IMR-90 (cell line): ENCODE data around the gene LMAN2. TPM values are rescaled to one million over a fixed set of nuclear protein-coding genes. Genes with fewer than 3 reads are reported as not detected.

Source experiments
- ATAC-seq: fragments of 200-7000 bp; cut with Tn5 transposase; 2 replicates; pipeline ENCODE4 v1.9.1; 2020; ENCODE audit warnings: low read depth, mild to moderate bottlenecking, moderate library complexity
- BruUV-seq: library from RNA; stranded (reverse); fragments of 400-500 nt; replicated peaks from 2 replicates; lab custom pipeline; 2021; lab: Mats Ljungman, UMichigan
- CTCF ChIA-PET: fragments of 300-600 bp; formaldehyde crosslinking; extraction: SDS; loops from one replicate; lab custom pipeline; 2021; ENCODE audit warnings: antibody characterized with exemption; lab: Yijun Ruan, JAX
- POLR2A ChIA-PET: fragments of 300-600 bp; sonication (Branson Sonifier 250); formaldehyde crosslinking; loops from one replicate; lab custom pipeline; 2022; ENCODE audit warnings: antibody characterized with exemption; ENCODE audit not compliant: unreplicated experiment; lab: Charles Lee
- DNase-seq: peaks from one replicate; pipeline ENCODE4 v3.0.0; 2013
- H2AFZ ChIP-seq: replicated peaks from 2 replicates; pipeline ENCODE3; 2013; ENCODE audit warnings: low read length, mild to moderate bottlenecking; ENCODE audit not compliant: poor library complexity
- H2AK5ac ChIP-seq: 2 replicates; pipeline ENCODE4 v1.6.1; 2013; ENCODE audit warnings: low read depth, low read length, inconsistent platforms
- H2AK9ac ChIP-seq: replicated peaks from 2 replicates; pipeline ENCODE3; 2013; ENCODE audit warnings: mild to moderate bottlenecking, low read depth, low read length, moderate library complexity; ENCODE audit not compliant: poor library complexity
- H2BK120ac ChIP-seq: 2 replicates; pipeline ENCODE4 v1.6.1; 2013; ENCODE audit warnings: low read depth, low read length, inconsistent platforms
- H2BK15ac ChIP-seq: 3 replicates; pipeline ENCODE4 v1.6.1; 2013; ENCODE audit warnings: low read depth, low read length, inconsistent platforms
- H2BK20ac ChIP-seq: 2 replicates; pipeline ENCODE4 v1.6.1; 2013; ENCODE audit warnings: low read depth, mild to moderate bottlenecking, inconsistent platforms, low read length, moderate library complexity
- H2BK5ac ChIP-seq: 2 replicates; pipeline ENCODE4 v1.6.1; 2013; ENCODE audit warnings: mild to moderate bottlenecking, low read depth, low read length, inconsistent platforms; ENCODE audit not compliant: poor library complexity, severe bottlenecking
- H3K14ac ChIP-seq: replicated peaks from 2 replicates; pipeline ENCODE4 v1.6.1; 2013; ENCODE audit warnings: low read depth, low read length, inconsistent platforms
- H3K18ac ChIP-seq: 2 replicates; pipeline ENCODE4 v1.6.1; 2013; ENCODE audit warnings: low read depth, low read length, control low read depth
- H3K23ac ChIP-seq: 2 replicates; pipeline ENCODE4 v1.6.1; 2013; ENCODE audit warnings: low read depth, low read length, inconsistent platforms
- H3K27ac ChIP-seq: 2 replicates; pipeline ENCODE4 v1.5.1; 2013; ENCODE audit warnings: mild to moderate bottlenecking, control low read depth, low read length; ENCODE audit not compliant: insufficient read depth
- H3K27me3 ChIP-seq: 2 replicates; pipeline ENCODE4 v1.6.1; 2013; ENCODE audit warnings: low read length; ENCODE audit not compliant: control insufficient read depth, insufficient read depth
- H3K36me3 ChIP-seq: 2 replicates; pipeline ENCODE4 v1.6.1; 2013; ENCODE audit warnings: low read length, mixed read lengths; ENCODE audit not compliant: control insufficient read depth, insufficient read depth
- H3K4ac ChIP-seq: 2 replicates; pipeline ENCODE4 v1.6.1; 2013; ENCODE audit warnings: low read depth, low read length, inconsistent platforms
- H3K4me1 ChIP-seq: 2 replicates; pipeline ENCODE4 v1.6.1; 2013; ENCODE audit warnings: low read length, mixed read lengths; ENCODE audit not compliant: control insufficient read depth, insufficient read depth
- H3K4me2 ChIP-seq: 2 replicates; pipeline ENCODE4 v1.6.1; 2013; ENCODE audit warnings: low read depth, mild to moderate bottlenecking, control low read depth, low read length, moderate library complexity
- H3K4me3 ChIP-seq: 2 replicates; pipeline ENCODE4 v1.5.1; 2013; ENCODE audit warnings: low read depth, mild to moderate bottlenecking, control low read depth, low read length, moderate library complexity; ENCODE audit not compliant: insufficient read depth
- H3K56ac ChIP-seq: 2 replicates; pipeline ENCODE4 v1.6.1; 2013; ENCODE audit warnings: low read length, inconsistent platforms; ENCODE audit not compliant: insufficient read depth; ENCODE audit errors: extremely low read depth
- H3K79me1 ChIP-seq, 2 experiments: 2 replicates each; pipeline ENCODE4 v1.6.1; 2013; ENCODE audit warnings: low read length in 2 of 2, inconsistent platforms in 1 of 2, low read depth in 1 of 2
- H3K9ac ChIP-seq: 2 replicates; pipeline ENCODE4 v1.6.1; 2013; ENCODE audit warnings: low read depth, low read length, control low read depth
- H3K9me1 ChIP-seq: 2 replicates; pipeline ENCODE4 v1.6.1; 2013; ENCODE audit warnings: low read length, inconsistent platforms; ENCODE audit not compliant: insufficient read depth
- H3K9me3 ChIP-seq: 2 replicates; pipeline ENCODE4 v1.6.1; 2013; ENCODE audit warnings: low read length; ENCODE audit not compliant: control insufficient read depth, insufficient read depth
- H4K20me1 ChIP-seq: 2 replicates; pipeline ENCODE4 v1.6.1; 2013; ENCODE audit warnings: low read length, inconsistent platforms; ENCODE audit not compliant: insufficient read depth
- H4K5ac ChIP-seq: 2 replicates; pipeline ENCODE4 v1.6.1; 2013; ENCODE audit warnings: mild to moderate bottlenecking, low read depth, low read length, control low read depth
- H4K8ac ChIP-seq, 2 experiments: 2 replicates each; pipeline ENCODE4 v1.6.1; 2013; ENCODE audit warnings: low read depth in 2 of 2, low read length in 2 of 2, control low read depth in 1 of 2, inconsistent platforms in 1 of 2
- H4K91ac ChIP-seq: 2 replicates; pipeline ENCODE4 v1.6.1; 2013; ENCODE audit warnings: low read depth, low read length, inconsistent platforms; ENCODE audit not compliant: insufficient read depth
- BHLHE40 ChIP-seq: fragments of 150-350 bp; IDR thresholded peaks from 2 replicates; pipeline ENCODE4 v1.6.1; 2016; ENCODE audit warnings: mild to moderate bottlenecking, low read depth, low read length
- CTCF ChIP-seq: conservative IDR thresholded peaks from 2 replicates; pipeline ENCODE4 v1.5.1; 2012; ENCODE audit warnings: mild to moderate bottlenecking, low read depth, low read length, improper control_type of control experiment
- ELK1 ChIP-seq: fragments of 150-350 bp; IDR thresholded peaks from 2 replicates; pipeline ENCODE4 v1.6.1; 2016; ENCODE audit warnings: low read depth, mild to moderate bottlenecking, low read length, moderate library complexity, borderline replicate concordance
- FOS ChIP-seq: fragments of 150-350 bp; IDR thresholded peaks from 2 replicates; pipeline ENCODE4 v1.6.1; 2016; ENCODE audit warnings: low read depth, low read length
- RAD21 ChIP-seq: IDR thresholded peaks from 2 replicates; pipeline ENCODE4 v1.6.1; 2012; ENCODE audit warnings: low read length, improper control_type of control experiment
- RFX5 ChIP-seq: IDR thresholded peaks from 2 replicates; pipeline ENCODE4 v1.8.0; 2012; ENCODE audit warnings: low read depth, mild to moderate bottlenecking, low read length, moderate library complexity
- WGBS, 2 experiments: methylation state at CpG; one replicate each; pipeline versions ENCODE4 v1.1.5 to v1.1.7; 2013; ENCODE audit warnings: missing lambda C conversion rate in 2 of 2; ENCODE audit not compliant: insufficient read length in 1 of 2; ENCODE audit errors: extremely low coverage in 2 of 2; 5-methylcytosine and 5-hydroxymethylcytosine counted together
- dilution Hi-C: fragments of 300-500 bp; cut with HindIII; formaldehyde crosslinking; loops from one replicate; pipeline ENCODE4 v1.14.3; 2018; ENCODE audit warnings: low sequenced_read_pairs; ENCODE audit not compliant: unreplicated experiment
- in situ Hi-C: fragments of 300-500 bp; cut with MboI; formaldehyde crosslinking; loops from 3 replicates; pipeline ENCODE4 v1.14.3; 2019; ENCODE audit warnings: low sequenced_read_pairs, inconsistent platforms, mixed read lengths
- intact Hi-C: fragments of 100-400 bp; cut with micrococcal nuclease; formaldehyde crosslinking; loops from 2 replicates; pipeline ENCODE4 v1.10.0; 2022
- polyA plus RNA-seq, 3 experiments: library from polyadenylated mRNA; depleted of rRNA; stranded (reverse); fragments of >200 nt; gene quantifications; 2 replicates each; pipeline ENCODE4 v1.2.3, GENCODE V29; 2012; ENCODE audit warnings: low replicate concordance in 1 of 3
- total RNA-seq: library from RNA; depleted of rRNA; stranded (reverse); fragments of >200 nt; gene quantifications from 2 replicates; pipeline ENCODE4 v1.2.3, GENCODE V29; 2012

Gene LMAN2
- total and polyA plus RNA-seq, 2 of the 4 experiments (the other 2 are of a cell fraction) = 253 to 303 TPM

GRCh38 chr5:177371120-177372033, 19.9 kb upstream of the LMAN2 start:
- Histone ChIP-seq H2BK5ac (no peak overlapping the region), H2AK9ac (peak overlapping the region; percentile 48), H2BK120ac (no peak overlapping the region), H4K91ac (no peak overlapping the region), H4K5ac (no peak overlapping the region; the same call in 1 of the 2 replicates), H3K4me2 (peak overlapping the region; percentile 67), H3K9me3 (no peaks in the 10 kb centered on the region), H3K27me3 (peaks cover 6% of the 10 kb centered on the region; the same call in 1 of the 2 replicates), H3K79me1 (no peaks in the 10 kb centered on the region), H3K4me1 (peaks cover 7% of the 10 kb centered on the region; the same call in 1 of the 2 replicates), H2BK15ac (no peak overlapping the region), H3K4ac (peak overlapping the region; percentile 22; the same call in 1 of the 2 replicates), H3K9me1 (no peaks in the 10 kb centered on the region), H3K56ac (no peak overlapping the region), H2AFZ (peak overlapping the region; percentile 82), H3K18ac (no peak overlapping the region), H3K27ac (no peak overlapping the region), H4K8ac (peak overlapping the region in 1 of 2 experiments; percentile 56; a peak in 1 of 4 replicates), H3K9ac (peak overlapping the region; percentile 59; the same call in 1 of the 2 replicates), H3K23ac (no peak overlapping the region), H3K36me3 (no peaks in the 10 kb centered on the region), H4K20me1 (no peaks in the 10 kb centered on the region; the same call in none of the 2 replicates), H3K14ac (no peak overlapping the region; the same call in 1 of the 2 replicates), H2AK5ac (no peak overlapping the region), H3K4me3 (peak overlapping the region; percentile 40; the same call in 1 of the 2 replicates), H2BK20ac (no peak overlapping the region)
- dilution Hi-C loops (no loop called here), intact Hi-C loops (no loop called here), in situ Hi-C loops (no loop called here)
- TF ChIP-seq FOS (no peak), ELK1 (no peak), RAD21 (no peak), RFX5 (no peak), BHLHE40 (no peak), CTCF (no peak)
- DNase-seq = no peak
- POLR2A ChIA-PET = interaction anchor here (0.6 kb wide), 1 partner anchor 21 kb away, joined by 4 read pairs; no protein-coding TSS in a partner anchor
- CTCF ChIA-PET = interaction anchor here (1.0 to 1.5 kb wide), 2 partner anchors 18 to 22 kb away, joined by 4 to 8 read pairs; no protein-coding TSS in a partner anchor
- BruUV-seq = no TSS peak
- 75% methylated on average over 7 of the region's 26 CpGs; no CpG with 5 or more reads in 1 of the 2 experiments for WGBS, 2 experiments
- ATAC-seq = no peak
